ENCODE measurements around the gene CHP2. TPM values are rescaled to one million over a fixed set of nuclear protein-coding genes. Genes with fewer than 3 reads are reported as not detected.
"Not testable (repeated sequence)": the region's sequence is repeated elsewhere in the genome, so short reads cannot be mapped to it uniquely, and the experiment has no call there.

The CHP2 gene
- total RNA-seq, 1 donor from 2014 or later: 0.17 TPM

DNA sequence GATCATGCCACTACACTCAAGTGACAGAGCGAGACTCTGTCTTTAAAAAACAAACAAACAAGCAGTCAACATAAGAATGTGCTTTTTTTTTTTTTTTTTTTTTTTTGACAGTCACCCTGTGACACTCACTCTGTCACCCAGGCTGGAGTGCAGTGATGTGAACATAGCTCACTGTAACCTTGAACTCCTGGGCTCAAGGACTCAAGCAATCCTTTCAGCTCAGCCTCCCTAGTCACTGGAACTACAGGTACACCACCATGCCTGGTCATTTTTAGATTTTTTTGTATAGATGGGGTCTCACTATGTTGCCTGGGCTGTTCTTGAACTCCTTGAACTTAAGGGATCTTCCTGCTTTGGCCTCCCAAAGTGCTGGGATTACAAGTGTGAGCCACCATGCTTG is 15.3 kb upstream of the CHP2 start:
- Mint-ChIP-seq H3K36me3 (no peaks in the 10 kb centered on the region), H3K27ac (no peak overlapping the region), H3K27me3 (peaks cover 33% of the 10 kb centered on the region), H3K4me3 (no peak overlapping the region), H3K9me3 (no peaks in the 10 kb centered on the region), H3K4me1 (ENCODE audit: unreplicated experiment) (no peaks in the 10 kb centered on the region)
- DNase-seq (ENCODE audit: extremely low spot score, unreplicated experiment): no peak
- TF ChIP-seq, protein P1, sequence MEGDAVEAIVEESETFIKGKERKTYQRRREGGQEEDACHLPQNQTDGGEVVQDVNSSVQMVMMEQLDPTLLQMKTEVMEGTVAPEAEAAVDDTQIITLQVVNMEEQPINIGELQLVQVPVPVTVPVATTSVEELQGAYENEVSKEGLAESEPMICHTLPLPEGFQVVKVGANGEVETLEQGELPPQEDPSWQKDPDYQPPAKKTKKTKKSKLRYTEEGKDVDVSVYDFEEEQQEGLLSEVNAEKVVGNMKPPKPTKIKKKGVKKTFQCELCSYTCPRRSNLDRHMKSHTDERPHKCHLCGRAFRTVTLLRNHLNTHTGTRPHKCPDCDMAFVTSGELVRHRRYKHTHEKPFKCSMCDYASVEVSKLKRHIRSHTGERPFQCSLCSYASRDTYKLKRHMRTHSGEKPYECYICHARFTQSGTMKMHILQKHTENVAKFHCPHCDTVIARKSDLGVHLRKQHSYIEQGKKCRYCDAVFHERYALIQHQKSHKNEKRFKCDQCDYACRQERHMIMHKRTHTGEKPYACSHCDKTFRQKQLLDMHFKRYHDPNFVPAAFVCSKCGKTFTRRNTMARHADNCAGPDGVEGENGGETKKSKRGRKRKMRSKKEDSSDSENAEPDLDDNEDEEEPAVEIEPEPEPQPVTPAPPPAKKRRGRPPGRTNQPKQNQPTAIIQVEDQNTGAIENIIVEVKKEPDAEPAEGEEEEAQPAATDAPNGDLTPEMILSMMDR (conservative IDR thresholded peaks at IDR 0.05): no peak

DNA sequence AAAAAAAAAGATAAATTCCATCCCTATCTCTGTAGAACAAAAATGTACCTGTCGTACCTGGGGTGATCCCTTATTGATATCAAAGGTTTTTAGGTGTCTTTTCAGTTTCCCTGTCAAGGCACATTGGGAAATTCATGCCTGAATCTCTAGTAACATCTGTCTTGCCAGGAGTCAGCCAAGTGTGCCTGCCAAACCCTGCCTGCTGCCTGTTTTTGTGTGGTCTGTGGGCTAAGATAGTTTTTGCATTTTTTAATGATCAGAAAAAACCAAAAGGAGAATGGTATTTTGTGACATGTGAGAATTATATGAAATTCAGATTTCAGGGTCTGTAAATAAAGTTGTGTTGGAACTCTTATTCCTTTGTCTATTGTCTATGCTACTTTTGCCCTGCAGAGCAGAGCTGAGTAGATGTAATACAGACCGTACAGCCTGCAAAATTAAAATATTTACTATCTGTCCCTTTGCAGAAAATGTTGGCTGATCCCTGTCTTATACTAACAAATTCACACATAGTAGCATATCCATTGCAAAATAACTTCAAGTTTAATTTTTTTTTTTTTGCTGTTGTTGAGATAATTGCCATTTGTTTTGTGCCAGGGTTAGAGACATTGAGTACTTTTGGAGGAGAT is 13.0 kb upstream of the CHP2 start:
- Mint-ChIP-seq H3K27me3 (peaks cover 46% of the 10 kb centered on the region), H3K27ac (no peak overlapping the region), H3K36me3 (no peaks in the 10 kb centered on the region), H3K4me1 (ENCODE audit: unreplicated experiment) (no peaks in the 10 kb centered on the region), H3K9me3 (no peaks in the 10 kb centered on the region), H3K4me3 (no peak overlapping the region)
- DNase-seq (ENCODE audit: extremely low spot score, unreplicated experiment): no peak
- TF ChIP-seq, protein P1 (conservative IDR thresholded peaks at IDR 0.05): no peak

- Mint-ChIP-seq H3K27me3 (peaks cover 51% of the 10 kb centered on the region), H3K4me1 (ENCODE audit: unreplicated experiment) (no peaks in the 10 kb centered on the region), H3K4me3 (no peak overlapping the region), H3K27ac (no peak overlapping the region), H3K9me3 (no peaks in the 10 kb centered on the region), H3K36me3 (no peaks in the 10 kb centered on the region)
- TF ChIP-seq, protein P1 (conservative IDR thresholded peaks at IDR 0.05): no peak
- DNase-seq (ENCODE audit: extremely low spot score, unreplicated experiment): no peak
These were observed 12.1 kb upstream of the CHP2 start for GRCh38 chr16:23742766-23743165.

DNA sequence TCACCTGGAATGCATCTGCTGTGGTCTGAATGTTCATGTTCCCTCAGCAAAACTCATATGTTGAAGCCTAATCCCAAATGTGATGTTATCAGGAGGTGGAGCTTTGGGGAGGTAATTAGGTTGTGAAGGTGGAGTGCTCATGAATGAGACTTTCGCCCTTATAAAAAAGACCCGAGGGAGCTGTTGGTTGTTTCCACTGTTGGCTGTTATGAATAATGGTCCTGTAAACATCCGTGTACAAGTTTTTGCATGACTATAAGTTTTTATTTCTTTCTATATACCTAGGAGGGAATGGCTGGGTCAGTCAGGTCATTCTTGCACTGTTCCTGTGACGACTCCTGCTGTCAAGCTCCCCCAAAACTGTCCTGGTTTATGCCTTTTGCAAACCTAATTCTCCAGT is 9.6 kb upstream of the CHP2 start:
- no peaks in the 10 kb centered on the region for H3K9me3 Mint-ChIP-seq
- no peak for DNase-seq (ENCODE audit: extremely low spot score, unreplicated experiment)
- TF ChIP-seq, protein P1 (conservative IDR thresholded peaks at IDR 0.05): no peak
- no peaks in the 10 kb centered on the region for H3K4me1 Mint-ChIP-seq (ENCODE audit: unreplicated experiment)
- H3K4me3 Mint-ChIP-seq: no peak overlapping the region
- H3K27me3 Mint-ChIP-seq: peaks cover 50% of the 10 kb centered on the region
- no peaks in the 10 kb centered on the region for H3K36me3 Mint-ChIP-seq
- no peak overlapping the region for H3K27ac Mint-ChIP-seq

DNA sequence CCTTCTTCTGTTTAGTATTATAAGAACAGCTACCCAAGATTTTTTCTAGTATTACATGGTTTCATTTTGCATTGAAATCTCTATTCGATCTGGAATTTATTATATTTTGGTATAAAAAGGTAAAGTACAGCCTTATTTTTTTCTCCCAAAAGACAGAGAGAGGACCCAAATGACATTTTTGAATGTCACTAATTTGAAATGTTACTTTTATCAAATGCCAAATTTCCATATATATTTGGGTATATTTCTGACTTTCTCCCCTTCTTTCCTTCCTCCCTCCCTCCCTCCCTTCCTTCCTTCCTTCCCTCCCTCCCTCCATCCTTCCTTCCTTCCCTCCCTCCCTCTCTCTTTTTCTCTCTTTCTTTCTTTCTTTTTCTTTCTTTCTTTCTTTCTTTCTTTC is 6.2 kb upstream of the CHP2 start:
- H3K9me3 Mint-ChIP-seq: no peaks in the 10 kb centered on the region
- H3K36me3 Mint-ChIP-seq: no peaks in the 10 kb centered on the region
- no peak overlapping the region for H3K4me3 Mint-ChIP-seq
- no peak overlapping the region for H3K27ac Mint-ChIP-seq
- DNase-seq (ENCODE audit: extremely low spot score, unreplicated experiment): no peak
- peaks cover 51% of the 10 kb centered on the region for H3K27me3 Mint-ChIP-seq
- H3K4me1 Mint-ChIP-seq (ENCODE audit: unreplicated experiment): no peaks in the 10 kb centered on the region
- TF ChIP-seq, protein P1 (conservative IDR thresholded peaks at IDR 0.05): no peak

DNA sequence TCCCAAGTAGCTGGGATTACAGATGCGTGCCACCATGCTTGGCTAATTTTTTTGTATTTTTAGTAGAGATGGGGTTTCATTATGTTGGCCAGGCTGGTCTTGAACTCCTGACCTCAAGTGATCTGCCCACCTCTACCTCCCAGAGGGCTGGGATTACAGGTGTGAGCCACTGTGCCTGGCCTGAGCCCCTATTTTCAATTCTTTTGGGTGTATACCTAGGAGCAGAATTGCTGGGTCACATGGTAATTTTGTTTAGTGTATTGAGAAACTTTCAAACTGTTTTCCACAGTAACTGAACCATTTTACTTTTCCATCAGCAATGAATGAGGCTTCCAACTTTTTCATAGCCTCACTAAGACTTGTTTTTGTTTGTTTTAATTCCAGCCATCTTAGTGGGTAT is 3.8 kb upstream of the CHP2 start:
- not testable (repeated sequence) for H3K4me1 Mint-ChIP-seq (ENCODE audit: unreplicated experiment); H3K4me3 Mint-ChIP-seq; H3K9me3 Mint-ChIP-seq; H3K36me3 Mint-ChIP-seq; H3K27ac Mint-ChIP-seq
- peaks cover 53% of the 10 kb centered on the region for H3K27me3 Mint-ChIP-seq
- DNase-seq (ENCODE audit: extremely low spot score, unreplicated experiment): peak; percentile 10

All from type B pancreatic cell (in vitro differentiated cells).